ENCODE measurements around the gene HDAC2. TPM values are rescaled to one million over a fixed set of nuclear protein-coding genes. Genes with fewer than 3 reads are reported as not detected.
A peak's percentile ranks its signal among the peaks of the same experiment; 100 is the strongest.

HDAC2 gene
- total RNA-seq, 1 experiment from 2014 or later: 321 TPM

DNA sequence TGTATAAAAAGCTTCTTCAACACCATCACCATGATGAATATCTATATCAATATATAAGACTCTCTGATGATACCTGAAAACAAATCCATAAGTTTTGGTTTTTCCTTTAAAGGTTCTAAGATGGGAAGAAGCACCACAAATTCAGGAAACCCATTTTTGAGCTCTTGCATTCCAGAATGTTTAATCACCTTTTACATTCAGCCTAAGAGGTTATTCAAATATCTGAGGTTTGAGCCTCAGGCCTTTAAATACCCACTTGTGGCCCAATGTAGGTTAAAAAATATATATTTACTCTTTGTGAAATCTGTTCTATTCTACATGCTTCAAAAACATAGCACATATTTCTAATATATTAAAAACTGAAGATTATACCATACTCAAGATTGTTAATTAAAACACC, 17.6 kb downstream of the HDAC2 start:
- DNase-seq (ENCODE audit: low spot score) (no peak), ATAC-seq (no peak)
- Mint-ChIP-seq H3K27me3 (ENCODE audit: low read depth) (no peaks in the 10 kb centered on the region), H3K4me1 (no peaks in the 10 kb centered on the region), H3K27ac (no peak overlapping the region), H3K9me3 (no peaks in the 10 kb centered on the region), H3K4me3 (no peak overlapping the region), H3K36me3 (peaks cover 71% of the 10 kb centered on the region)
- TF ChIP-seq GABPB1 (CRISPR knock-in tag; IDR thresholded peaks at IDR 0.05) (no peak), TEAD4 (CRISPR knock-in tag; IDR thresholded peaks at IDR 0.05) (no peak), EMX1 (CRISPR knock-in tag; IDR thresholded peaks at IDR 0.05) (no peak), JAZF1 (CRISPR knock-in tag; IDR thresholded peaks at IDR 0.05) (no peak), E2F5 (CRISPR knock-in tag; IDR thresholded peaks at IDR 0.05) (no peak), ATF3 (CRISPR knock-in tag; conservative IDR thresholded peaks at IDR 0.05) (no peak), ZSCAN18 (CRISPR knock-in tag; IDR thresholded peaks at IDR 0.05) (no peak), PRRX2 (CRISPR knock-in tag; IDR thresholded peaks at IDR 0.05) (no peak)
- TF ChIP-seq, protein P1, sequence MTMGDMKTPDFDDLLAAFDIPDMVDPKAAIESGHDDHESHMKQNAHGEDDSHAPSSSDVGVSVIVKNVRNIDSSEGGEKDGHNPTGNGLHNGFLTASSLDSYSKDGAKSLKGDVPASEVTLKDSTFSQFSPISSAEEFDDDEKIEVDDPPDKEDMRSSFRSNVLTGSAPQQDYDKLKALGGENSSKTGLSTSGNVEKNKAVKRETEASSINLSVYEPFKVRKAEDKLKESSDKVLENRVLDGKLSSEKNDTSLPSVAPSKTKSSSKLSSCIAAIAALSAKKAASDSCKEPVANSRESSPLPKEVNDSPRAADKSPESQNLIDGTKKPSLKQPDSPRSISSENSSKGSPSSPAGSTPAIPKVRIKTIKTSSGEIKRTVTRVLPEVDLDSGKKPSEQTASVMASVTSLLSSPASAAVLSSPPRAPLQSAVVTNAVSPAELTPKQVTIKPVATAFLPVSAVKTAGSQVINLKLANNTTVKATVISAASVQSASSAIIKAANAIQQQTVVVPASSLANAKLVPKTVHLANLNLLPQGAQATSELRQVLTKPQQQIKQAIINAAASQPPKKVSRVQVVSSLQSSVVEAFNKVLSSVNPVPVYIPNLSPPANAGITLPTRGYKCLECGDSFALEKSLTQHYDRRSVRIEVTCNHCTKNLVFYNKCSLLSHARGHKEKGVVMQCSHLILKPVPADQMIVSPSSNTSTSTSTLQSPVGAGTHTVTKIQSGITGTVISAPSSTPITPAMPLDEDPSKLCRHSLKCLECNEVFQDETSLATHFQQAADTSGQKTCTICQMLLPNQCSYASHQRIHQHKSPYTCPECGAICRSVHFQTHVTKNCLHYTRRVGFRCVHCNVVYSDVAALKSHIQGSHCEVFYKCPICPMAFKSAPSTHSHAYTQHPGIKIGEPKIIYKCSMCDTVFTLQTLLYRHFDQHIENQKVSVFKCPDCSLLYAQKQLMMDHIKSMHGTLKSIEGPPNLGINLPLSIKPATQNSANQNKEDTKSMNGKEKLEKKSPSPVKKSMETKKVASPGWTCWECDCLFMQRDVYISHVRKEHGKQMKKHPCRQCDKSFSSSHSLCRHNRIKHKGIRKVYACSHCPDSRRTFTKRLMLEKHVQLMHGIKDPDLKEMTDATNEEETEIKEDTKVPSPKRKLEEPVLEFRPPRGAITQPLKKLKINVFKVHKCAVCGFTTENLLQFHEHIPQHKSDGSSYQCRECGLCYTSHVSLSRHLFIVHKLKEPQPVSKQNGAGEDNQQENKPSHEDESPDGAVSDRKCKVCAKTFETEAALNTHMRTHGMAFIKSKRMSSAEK (CRISPR knock-in tag; IDR thresholded peaks at IDR 0.05; ENCODE audit: borderline replicate concordance): no peak
- ChIA-PET CTCF (no interaction called here), POLR2A (no interaction called here)

- Mint-ChIP-seq H3K27ac (no peak overlapping the region), H3K27me3 (ENCODE audit: low read depth) (no peaks in the 10 kb centered on the region), H3K4me3 (no peak overlapping the region), H3K9me3 (no peaks in the 10 kb centered on the region), H3K36me3 (peaks cover 64% of the 10 kb centered on the region), H3K4me1 (no peaks in the 10 kb centered on the region)
- ATAC-seq: no peak
- ChIA-PET POLR2A (no interaction called here), CTCF (no interaction called here)
- DNase-seq (ENCODE audit: low spot score): no peak
- TF ChIP-seq, protein P2, sequence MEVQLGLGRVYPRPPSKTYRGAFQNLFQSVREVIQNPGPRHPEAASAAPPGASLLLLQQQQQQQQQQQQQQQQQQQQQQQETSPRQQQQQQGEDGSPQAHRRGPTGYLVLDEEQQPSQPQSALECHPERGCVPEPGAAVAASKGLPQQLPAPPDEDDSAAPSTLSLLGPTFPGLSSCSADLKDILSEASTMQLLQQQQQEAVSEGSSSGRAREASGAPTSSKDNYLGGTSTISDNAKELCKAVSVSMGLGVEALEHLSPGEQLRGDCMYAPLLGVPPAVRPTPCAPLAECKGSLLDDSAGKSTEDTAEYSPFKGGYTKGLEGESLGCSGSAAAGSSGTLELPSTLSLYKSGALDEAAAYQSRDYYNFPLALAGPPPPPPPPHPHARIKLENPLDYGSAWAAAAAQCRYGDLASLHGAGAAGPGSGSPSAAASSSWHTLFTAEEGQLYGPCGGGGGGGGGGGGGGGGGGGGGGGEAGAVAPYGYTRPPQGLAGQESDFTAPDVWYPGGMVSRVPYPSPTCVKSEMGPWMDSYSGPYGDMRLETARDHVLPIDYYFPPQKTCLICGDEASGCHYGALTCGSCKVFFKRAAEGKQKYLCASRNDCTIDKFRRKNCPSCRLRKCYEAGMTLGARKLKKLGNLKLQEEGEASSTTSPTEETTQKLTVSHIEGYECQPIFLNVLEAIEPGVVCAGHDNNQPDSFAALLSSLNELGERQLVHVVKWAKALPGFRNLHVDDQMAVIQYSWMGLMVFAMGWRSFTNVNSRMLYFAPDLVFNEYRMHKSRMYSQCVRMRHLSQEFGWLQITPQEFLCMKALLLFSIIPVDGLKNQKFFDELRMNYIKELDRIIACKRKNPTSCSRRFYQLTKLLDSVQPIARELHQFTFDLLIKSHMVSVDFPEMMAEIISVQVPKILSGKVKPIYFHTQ (CRISPR knock-in tag; IDR thresholded peaks at IDR 0.05): peak; percentile 47; the same call in 1 of the 2 replicates
- no peak for TF ChIP-seq ATF2 (CRISPR knock-in tag; IDR thresholded peaks at IDR 0.05; ENCODE audit: borderline replicate concordance, low read depth)
These were observed 21.4 kb downstream of the HDAC2 start for GRCh38 chr6:113949499-113949898.

All from WTC11 (cell line).